NCI-H524 (cell line): ENCODE results near the gene HTR1D.
"Not testable (repeated sequence)": the region's sequence is repeated elsewhere in the genome, so short reads cannot be mapped to it uniquely, and the experiment has no call there.

ENCODE experiments used
- DNase-seq, 2 experiments: peaks; one replicate each; lab custom pipeline; 2025; lab: John Stamatoyannopoulos, UW

HTR1D gene

GRCh38 chr1:23217421-23218115 is at the start of gene HTR1D:
HTR1D (minus strand) TSS chr1:23217502; CDS start chr1:23194219, 23,283 bp downstream.
- no peak for DNase-seq

- DNase-seq = no peak
Observed at GRCh38 chr1:23263380-23263887, 46.1 kb upstream of the HTR1D start.

- DNase-seq = not testable (repeated sequence)
Observed at GRCh38 chr1:23258082-23258481, 40.8 kb upstream of the HTR1D start.

- not testable (repeated sequence) for DNase-seq
Observed at GRCh38 chr1:23257371-23257770, 40.1 kb upstream of the HTR1D start.

GRCh38 chr1:23254584-23254983 is 37.3 kb upstream of the HTR1D start:
- DNase-seq = no peak

GRCh38 chr1:23251812-23252211 is 34.5 kb upstream of the HTR1D start:
- no peak for DNase-seq

- peak; percentile 41 to 79 for DNase-seq
Observed at GRCh38 chr1:23249787-23250454, 32.6 kb upstream of the HTR1D start.

GRCh38 chr1:23247276-23247675 is 30.0 kb upstream of the HTR1D start:
- no peak for DNase-seq

- DNase-seq = no peak
Observed at GRCh38 chr1:23246274-23246673, 29.0 kb upstream of the HTR1D start.

- DNase-seq = no peak
Observed at GRCh38 chr1:23244256-23244761, 27.0 kb upstream of the HTR1D start.

- no peak for DNase-seq
Observed at GRCh38 chr1:23242414-23242813, 25.1 kb upstream of the HTR1D start.

- DNase-seq = no peak
Observed at GRCh38 chr1:23239638-23240295, 22.5 kb upstream of the HTR1D start.

- DNase-seq = no peak
Observed at GRCh38 chr1:23238565-23238964, 21.3 kb upstream of the HTR1D start.

GRCh38 chr1:23237508-23237907 is 20.2 kb upstream of the HTR1D start:
- DNase-seq = no peak

- no peak for DNase-seq
Observed at GRCh38 chr1:23227806-23228205, 10.5 kb upstream of the HTR1D start.

GRCh38 chr1:23224739-23225648 is 7.7 kb upstream of the HTR1D start:
- DNase-seq = no peak

- DNase-seq = not testable (repeated sequence)
Observed at GRCh38 chr1:23223963-23224362, 6.7 kb upstream of the HTR1D start.

- DNase-seq = not testable (repeated sequence)
Observed at GRCh38 chr1:23223490-23223951, 6.2 kb upstream of the HTR1D start.

- DNase-seq = no peak
Observed at GRCh38 chr1:23222742-23223141, 5.4 kb upstream of the HTR1D start.

- DNase-seq = no peak
Observed at GRCh38 chr1:23222331-23222730, 5.0 kb upstream of the HTR1D start.

- DNase-seq = no peak
Observed at GRCh38 chr1:23221107-23221506, 3.8 kb upstream of the HTR1D start.
